H54 (cell line): ENCODE measurements around the gene ANKMY1.

Source experiments
- DNase-seq: peaks from one replicate; pipeline ENCODE4 v3.0.0; 2011; ENCODE audit warnings: low spot score, mixed read lengths; ENCODE audit not compliant: insufficient read length
- FAIRE-seq: peaks from 3 replicates; lab custom pipeline; 2011; peaks lifted over from hg19 to GRCh38; lab: Jason Lieb, UNC
- POLR2A ChIP-seq: IDR thresholded peaks from 2 replicates; pipeline ENCODE4 v1.6.1; 2011; ENCODE audit warnings: low read depth, mild to moderate bottlenecking, low read length

Gene ANKMY1

GRCh38 chr2:240589850-240590525, 32.2 kb upstream of the ANKMY1 start:
- FAIRE-seq: no peak
- DNase-seq: no peak
- TF ChIP-seq POLR2A: no peak

GRCh38 chr2:240589375-240589774, 31.6 kb upstream of the ANKMY1 start:
- FAIRE-seq: no peak
- no peak for TF ChIP-seq POLR2A
- no peak for DNase-seq

GRCh38 chr2:240588669-240589068, 30.9 kb upstream of the ANKMY1 start:
- TF ChIP-seq POLR2A: no peak
- DNase-seq: no peak
- no peak for FAIRE-seq

- no peak for DNase-seq
- FAIRE-seq: no peak
- TF ChIP-seq POLR2A: no peak
Measured at GRCh38 chr2:240588006-240588655, 30.3 kb upstream of the ANKMY1 start.

GRCh38 chr2:240586919-240587800, 29.4 kb upstream of the ANKMY1 start:
- DNase-seq (peak; percentile 60), FAIRE-seq (no peak)
- no peak for TF ChIP-seq POLR2A

- peak; percentile 73 for TF ChIP-seq POLR2A
- no peak for FAIRE-seq
- DNase-seq: peak; percentile 97
Measured at GRCh38 chr2:240586198-240586918, 28.6 kb upstream of the ANKMY1 start, which contains the start of gene CAPN10. TSS of gene CAPN10 (plus strand) at chr2:240586734. CDS start at chr2:240586912, 178 bp downstream.

GRCh38 chr2:240585681-240586197, 28.0 kb upstream of the ANKMY1 start:
- DNase-seq: no peak
- FAIRE-seq: no peak
- no peak for TF ChIP-seq POLR2A

GRCh38 chr2:240585101-240585500, 27.3 kb upstream of the ANKMY1 start:
- FAIRE-seq (no peak), DNase-seq (no peak)
- no peak for TF ChIP-seq POLR2A

GRCh38 chr2:240584486-240585031, 26.8 kb upstream of the ANKMY1 start:
- TF ChIP-seq POLR2A: no peak

GRCh38 chr2:240583774-240584173, 26.0 kb upstream of the ANKMY1 start:
- DNase-seq: no peak
- TF ChIP-seq POLR2A: no peak

More at GRCh38 chr2:240584486-240585031, 26.8 kb upstream of the ANKMY1 start:
- no peak for DNase-seq
- no peak for FAIRE-seq

GRCh38 chr2:240582781-240583180, 25.0 kb upstream of the ANKMY1 start:
- no peak for DNase-seq
- TF ChIP-seq POLR2A: no peak
- no peak for FAIRE-seq

More at GRCh38 chr2:240583774-240584173, 26.0 kb upstream of the ANKMY1 start:
- FAIRE-seq: no peak

- FAIRE-seq (no peak), DNase-seq (no peak)
- no peak for TF ChIP-seq POLR2A
Measured at GRCh38 chr2:240581811-240582210, 24.0 kb upstream of the ANKMY1 start.
